Measurements from ENCODE around the gene ZNF524.

- no peak for TF ChIP-seq POLR2A (IDR thresholded peaks at IDR 0.05; ENCODE audit: low read depth, low read length)
- no peak for TF ChIP-seq TAF1 (IDR thresholded peaks at IDR 0.05; ENCODE audit: borderline replicate concordance, low read depth, low read length)
- TF ChIP-seq POLR2AphosphoS5 (IDR thresholded peaks at IDR 0.05; ENCODE audit: low read depth, low read length) = no peak
Observed at GRCh38 chr19:55641426-55642152, 41.5 kb downstream of the ZNF524 start.

Measured in GM12892 (cell line).